CD14-positive monocyte (primary cell): ENCODE results near the gene RSPRY1. TPM values are rescaled to one million over a fixed set of nuclear protein-coding genes. Genes with fewer than 3 reads are reported as not detected.

Experiments
- DNase-seq, 3 donors: peaks; one replicate each; pipeline ENCODE4 v3.0.0-alpha.2; 2011 to 2022
- H2AFZ ChIP-seq: 2 replicates; pipeline ENCODE4 v1.6.0; 2012; ENCODE audit warnings: mild to moderate bottlenecking, low read depth, low read length, inconsistent platforms; ENCODE audit not compliant: insufficient read depth, poor library complexity, severe bottlenecking
- H3K27ac ChIP-seq, 2 donors: 1 replicate in 1 of 2; 2 replicates in 1 of 2; pipeline ENCODE4 v1.5.1; 2012 to 2013; ENCODE audit warnings: low read length in 2 of 2, control low read depth in 1 of 2, inconsistent platforms in 1 of 2, low read depth in 1 of 2, mild to moderate bottlenecking in 1 of 2
- H3K27me3 ChIP-seq, 2 donors: one replicate each; pipeline versions ENCODE4 v1.6.0 to v1.6.1; 2011 to 2013; ENCODE audit warnings: low read length in 2 of 2; ENCODE audit not compliant: control insufficient read depth in 2 of 2, insufficient read depth in 2 of 2
- H3K36me3 ChIP-seq, 2 donors: replicated peaks in 1 of 2; 1 replicate in 1 of 2; 2 replicates in 1 of 2; pipeline versions ENCODE4 v1.5.1 to v1.6.1; 2012 to 2013; ENCODE audit warnings: low read length in 2 of 2, control low read depth in 1 of 2, inconsistent platforms in 1 of 2, mild to moderate bottlenecking in 1 of 2; ENCODE audit not compliant: insufficient read depth in 2 of 2, control insufficient read depth in 1 of 2
- H3K4me1 ChIP-seq, 2 donors: 1 replicate in 1 of 2; 2 replicates in 1 of 2; pipeline versions ENCODE4 v1.5.1 to v1.6.1; 2012 to 2013; ENCODE audit warnings: low read length in 2 of 2, control low read depth in 1 of 2, inconsistent platforms in 1 of 2, mild to moderate bottlenecking in 1 of 2, moderate library complexity in 1 of 2; ENCODE audit not compliant: insufficient read depth in 2 of 2, control insufficient read depth in 1 of 2
- H3K4me2 ChIP-seq: replicated peaks from 2 replicates; pipeline ENCODE3; 2012; ENCODE audit warnings: low read length, moderate library complexity, mild to moderate bottlenecking; ENCODE audit not compliant: poor library complexity, severe bottlenecking; ENCODE audit errors: extremely low read depth
- H3K4me3 ChIP-seq, 3 experiments: fragments of 200-600 bp in 1 of 3; sonication (generic) in 1 of 3; replicated peaks in 1 of 3; 1 replicate in 2 of 3; 2 replicates in 1 of 3; pipeline ENCODE4 v1.5.1; 2011 to 2013; ENCODE audit warnings: low read length in 3 of 3, mild to moderate bottlenecking in 3 of 3, control low read depth in 2 of 3, low read depth in 2 of 3, inconsistent platforms in 1 of 3, moderate library complexity in 1 of 3
- H3K79me2 ChIP-seq: 2 replicates; pipeline ENCODE4 v1.6.0; 2012; ENCODE audit warnings: mild to moderate bottlenecking, control low read depth, inconsistent platforms, low read length, moderate library complexity; ENCODE audit not compliant: insufficient read depth
- H3K9ac ChIP-seq: 2 replicates; pipeline ENCODE4 v1.6.0; 2017; ENCODE audit warnings: low read length, mild to moderate bottlenecking; ENCODE audit not compliant: insufficient read depth, poor library complexity, severe bottlenecking
- H3K9me3 ChIP-seq, 2 donors: replicated peaks in 1 of 2; 1 replicate in 1 of 2; 2 replicates in 1 of 2; pipeline versions ENCODE4 v1.5.1 to v1.6.1; 2012 to 2013; ENCODE audit warnings: low read length in 2 of 2, control low read depth in 1 of 2; ENCODE audit not compliant: control insufficient read depth in 1 of 2, insufficient read depth in 1 of 2
- H4K20me1 ChIP-seq: 2 replicates; pipeline ENCODE4 v1.6.0; 2012; ENCODE audit warnings: mild to moderate bottlenecking, low read length, control low read depth, moderate library complexity; ENCODE audit not compliant: insufficient read depth
- H3K27ac Mint-ChIP-seq, 7 donors: one replicate each; pipeline ENCODE4 v1.8.0; 2020; ENCODE audit warnings: mild to moderate bottlenecking in 7 of 7, mixed read lengths in 7 of 7, moderate library complexity in 6 of 7, inconsistent platforms in 2 of 7
- H3K27me3 Mint-ChIP-seq, 3 donors: one replicate each; pipeline ENCODE4 v1.8.0; 2021 to 2022; ENCODE audit warnings: low read depth in 3 of 3, mild to moderate bottlenecking in 3 of 3, mixed read lengths in 3 of 3, moderate library complexity in 3 of 3, inconsistent platforms in 1 of 3
- H3K36me3 Mint-ChIP-seq, 2 donors: one replicate each; pipeline ENCODE4 v1.8.0; 2020; ENCODE audit warnings: mixed read lengths in 2 of 2, inconsistent platforms in 1 of 2, mild to moderate bottlenecking in 1 of 2
- H3K4me1 Mint-ChIP-seq: one replicate; pipeline ENCODE4 v1.8.0; 2020; ENCODE audit warnings: mild to moderate bottlenecking, mixed read lengths
- H3K4me3 Mint-ChIP-seq, 2 donors: one replicate each; pipeline ENCODE4 v1.8.0; 2020; ENCODE audit warnings: mild to moderate bottlenecking in 2 of 2, mixed read lengths in 2 of 2, moderate library complexity in 1 of 2
- H3K9me3 Mint-ChIP-seq, 7 donors: one replicate each; pipeline ENCODE4 v1.8.0; 2020 to 2022; ENCODE audit warnings: mixed read lengths in 7 of 7, mild to moderate bottlenecking in 6 of 7, moderate library complexity in 6 of 7, inconsistent platforms in 2 of 7
- CTCF ChIP-seq: fragments of 200-600 bp; IDR thresholded peaks from one replicate; pipeline ENCODE4 v1.8.0; 2022; ENCODE audit warnings: antibody characterized with exemption, mild to moderate bottlenecking
- WGBS: methylation state at CpG from one replicate; pipeline ENCODE4 v1.1.5; 2013; ENCODE audit warnings: missing lambda C conversion rate; ENCODE audit not compliant: insufficient coverage; 5-methylcytosine and 5-hydroxymethylcytosine counted together
- intact Hi-C, 2 donors: fragments of 100-400 bp; cut with micrococcal nuclease; formaldehyde crosslinking; loops; one replicate each; pipeline versions ENCODE4 v1.15.0 to v1.15.1; 2023
- polyA plus RNA-seq, 3 donors: library from polyadenylated mRNA; depleted of rRNA in 1 of 3; unstranded in 2 of 3; stranded (reverse) in 1 of 3; fragments of 300-500 nt in 2 of 3; fragments of >200 nt in 1 of 3; fragmentation: Illumina TruSeq in 2 of 3; gene quantifications; 1 replicate in 2 of 3; 2 replicates in 1 of 3; pipeline ENCODE4 v1.2.3, GENCODE V29; 2012 to 2021

The RSPRY1 gene
- polyA plus RNA-seq, 3 donors, result 15.7 to 28.3 (median 21.3) TPM

- H3K36me3 ChIP-seq, result no peaks in the 10 kb centered on the region
- 97% methylated on average over 2 of the region's 3 CpGs for WGBS
- intact Hi-C loops, result loop anchor here in 1 of 2 donors (5.0 kb wide), 1 partner anchor 34 kb away; the partner anchor contains the start of gene ARL2BP
- peaks cover 18 to 48% of the 10 kb centered on the region in 2 donors for H3K27me3 ChIP-seq
- H3K9ac ChIP-seq, result no peak overlapping the region
- H3K4me3 ChIP-seq, result no peak overlapping the region
- no peak overlapping the region for H2AFZ ChIP-seq
- H3K79me2 ChIP-seq, result no peaks in the 10 kb centered on the region
- H3K27ac ChIP-seq, result no peak overlapping the region
- TF ChIP-seq CTCF, result no peak
- H3K36me3 Mint-ChIP-seq, result peaks cover 3 to 4% of the 10 kb centered on the region in 2 donors
- peaks cover 46 to 62% (median 58%) of the 10 kb centered on the region in 3 donors for H3K27me3 Mint-ChIP-seq
- peaks cover 29 to 44% of the 10 kb centered on the region in 2 donors for H3K4me1 ChIP-seq
- H3K9me3 ChIP-seq, result peaks cover 0 to 4% of the 10 kb centered on the region in 2 donors
- peaks cover 0 to 19% (median 4%) of the 10 kb centered on the region in 7 donors for H3K9me3 Mint-ChIP-seq
- no peak overlapping the region for H3K27ac Mint-ChIP-seq
- no peaks in the 10 kb centered on the region for H4K20me1 ChIP-seq
- peak overlapping the region in 1 of 2 donors; percentile 55 for H3K4me3 Mint-ChIP-seq
- DNase-seq, result no peak
- peaks cover 40% of the 10 kb centered on the region for H3K4me1 Mint-ChIP-seq
- no peak overlapping the region for H3K4me2 ChIP-seq
These were observed 95.7 kb downstream of the RSPRY1 start for GRCh38 chr16:57281791-57282190.

- Mint-ChIP-seq H3K27ac (no peak overlapping the region), H3K27me3 (peaks cover 49 to 64% (median 58%) of the 10 kb centered on the region in 3 donors), H3K4me3 (peak overlapping the region in 1 of 2 donors; percentile 55), H3K36me3 (peaks cover 3 to 4% of the 10 kb centered on the region in 2 donors), H3K9me3 (peaks cover 0 to 19% (median 4%) of the 10 kb centered on the region in 7 donors), H3K4me1 (peaks cover 31% of the 10 kb centered on the region)
- 88% methylated on average over 8 of the region's 8 CpGs for WGBS
- no peak overlapping the region for H3K27ac ChIP-seq
- peaks cover 18 to 51% of the 10 kb centered on the region in 2 donors for H3K27me3 ChIP-seq
- H2AFZ ChIP-seq, result no peak overlapping the region
- H3K36me3 ChIP-seq, result no peaks in the 10 kb centered on the region
- H3K4me3 ChIP-seq, result no peak overlapping the region
- H3K4me1 ChIP-seq, result peaks cover 20 to 35% of the 10 kb centered on the region in 2 donors
- DNase-seq, result no peak
- intact Hi-C loops, result loop anchor here in 1 of 2 donors (5.0 kb wide), 1 partner anchor 35 kb away; the partner anchor contains the start of gene ARL2BP
- no peak overlapping the region for H3K4me2 ChIP-seq
- peaks cover 0 to 4% of the 10 kb centered on the region in 2 donors for H3K9me3 ChIP-seq
- H4K20me1 ChIP-seq, result no peaks in the 10 kb centered on the region
- no peaks in the 10 kb centered on the region for H3K79me2 ChIP-seq
- no peak overlapping the region for H3K9ac ChIP-seq
- no peak for TF ChIP-seq CTCF
These were observed 96.5 kb downstream of the RSPRY1 start for GRCh38 chr16:57282510-57283213.
